G401.6 (cell line): ENCODE data around the gene LSM3.

Experiments used
- FAIRE-seq: peaks from 2 replicates; lab custom pipeline; 2012; peaks lifted over from hg19 to GRCh38; lab: Jason Lieb, UNC

LSM3 gene

DNA sequence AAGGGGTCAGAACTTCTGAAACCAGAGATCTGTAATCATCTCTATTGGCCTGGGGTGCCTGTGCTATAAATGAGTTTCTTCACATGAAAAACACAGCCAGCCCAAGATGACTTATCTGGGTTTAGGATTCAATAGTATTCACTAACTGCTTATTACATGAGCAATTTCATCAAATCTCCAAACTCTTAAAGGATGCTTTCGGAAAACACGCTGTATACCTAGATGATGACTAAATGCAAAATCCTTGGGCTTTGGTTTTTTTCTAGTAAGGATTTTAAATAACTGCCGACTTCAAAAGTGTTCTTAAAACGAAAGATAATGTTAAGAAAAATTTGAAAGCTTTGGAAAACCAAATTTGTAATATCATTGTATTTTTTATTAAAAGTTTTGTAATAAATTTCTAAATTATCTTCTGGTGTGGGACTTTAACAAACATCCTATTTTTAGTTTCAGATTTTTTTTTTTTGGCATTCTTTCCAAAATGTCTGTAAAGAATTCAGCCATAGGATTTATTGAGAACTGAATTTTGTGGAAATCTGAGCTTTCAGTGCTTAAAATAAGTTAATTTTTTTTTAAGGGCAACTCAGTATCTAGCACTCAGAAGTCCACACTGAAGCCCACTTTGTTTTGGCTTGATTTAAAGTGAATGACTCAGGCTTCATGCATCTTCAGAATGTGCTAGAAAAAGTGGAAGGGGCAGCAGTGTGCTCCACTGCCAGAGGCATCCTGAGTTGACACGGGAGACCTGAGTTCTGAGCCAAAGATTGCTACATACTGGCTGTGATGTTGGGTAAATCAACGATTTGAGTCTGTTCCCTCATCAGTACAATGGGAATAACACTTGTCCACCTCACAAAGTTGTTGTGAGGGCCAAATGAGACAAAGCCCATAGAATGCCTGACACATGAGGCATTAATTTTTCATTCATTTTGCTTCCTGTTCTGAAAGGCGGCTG, 35.1 kb upstream of the LSM3 start:
- FAIRE-seq = peak; percentile 76

DNA sequence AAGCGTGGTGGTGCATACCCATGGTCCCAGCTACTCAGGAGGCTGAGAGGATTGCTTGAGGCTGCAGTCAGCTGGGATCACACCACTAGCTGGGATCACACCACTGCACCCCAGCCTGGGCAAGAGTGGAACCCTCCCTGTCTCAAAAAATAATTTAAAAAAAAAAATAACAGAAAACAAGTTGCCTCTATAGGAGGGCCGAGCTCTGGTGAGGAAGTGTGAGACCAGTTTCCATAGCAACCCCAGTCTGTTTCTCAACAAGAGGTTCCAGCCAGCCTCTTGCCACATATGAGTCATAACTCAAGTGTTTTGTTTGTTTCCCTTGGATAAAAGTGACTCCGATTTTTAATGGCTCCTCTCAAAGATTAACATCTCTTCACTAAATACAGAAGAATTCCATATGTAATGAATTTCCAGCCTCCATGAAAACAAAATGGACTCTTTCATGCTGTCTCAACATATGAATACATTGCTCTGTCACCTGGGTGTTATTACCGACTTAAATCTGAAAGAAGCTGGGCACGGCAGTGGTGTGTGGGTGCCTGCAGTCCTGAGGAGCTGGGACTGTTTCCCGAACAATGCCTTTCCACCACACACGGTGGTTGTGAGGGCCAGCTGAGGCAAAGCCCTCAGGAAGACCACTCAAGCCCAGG, 34.1 kb upstream of the LSM3 start:
- peak; percentile 97 for FAIRE-seq

DNA sequence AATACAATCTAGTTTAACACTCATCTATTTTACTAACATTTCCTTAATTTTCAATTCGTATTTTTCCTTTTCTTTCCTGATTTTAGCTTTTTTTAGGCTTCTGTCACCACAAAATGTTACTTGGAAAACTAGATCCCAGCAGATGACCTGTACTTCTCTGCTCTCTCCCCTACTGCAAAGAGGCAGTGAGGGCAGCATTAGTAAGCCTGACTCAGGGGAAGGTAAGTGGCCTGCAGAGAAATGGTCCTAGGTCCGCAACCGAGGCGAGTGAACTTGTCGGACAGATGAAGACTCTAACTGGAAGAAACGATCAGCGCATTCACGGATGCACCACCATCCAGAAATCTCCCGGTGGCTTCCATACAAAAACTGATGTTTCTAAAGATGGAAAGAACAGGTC, 33.4 kb upstream of the LSM3 start:
- peak; percentile 31 for FAIRE-seq

GRCh38 chr3:14145670-14146380, 32.8 kb upstream of the LSM3 start:
- no peak for FAIRE-seq

- FAIRE-seq = no peak
Observed at GRCh38 chr3:14146381-14147065, 32.1 kb upstream of the LSM3 start.

- no peak for FAIRE-seq
Observed at GRCh38 chr3:14147066-14147435, 31.6 kb upstream of the LSM3 start.

DNA sequence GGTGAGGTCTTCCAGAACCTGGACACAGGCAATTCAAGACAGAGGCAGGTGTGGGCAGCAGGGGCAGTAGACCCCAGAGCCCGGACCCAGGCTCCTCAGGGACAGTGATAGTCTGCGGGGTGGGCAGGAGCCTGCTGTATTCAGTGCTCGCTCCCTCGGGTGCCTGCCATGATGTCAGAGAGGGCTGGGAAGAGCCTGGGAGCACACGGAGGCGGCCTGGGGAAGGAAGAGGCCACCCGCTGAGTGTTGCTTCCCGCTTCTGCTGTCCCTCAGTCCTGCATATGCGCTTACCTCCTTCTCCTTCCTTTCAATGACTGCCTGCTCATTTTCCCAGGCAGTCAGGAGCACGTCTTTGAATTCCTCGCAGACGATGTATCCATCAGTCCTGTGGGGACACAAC, 31.0 kb upstream of the LSM3 start:
- FAIRE-seq = no peak

DNA sequence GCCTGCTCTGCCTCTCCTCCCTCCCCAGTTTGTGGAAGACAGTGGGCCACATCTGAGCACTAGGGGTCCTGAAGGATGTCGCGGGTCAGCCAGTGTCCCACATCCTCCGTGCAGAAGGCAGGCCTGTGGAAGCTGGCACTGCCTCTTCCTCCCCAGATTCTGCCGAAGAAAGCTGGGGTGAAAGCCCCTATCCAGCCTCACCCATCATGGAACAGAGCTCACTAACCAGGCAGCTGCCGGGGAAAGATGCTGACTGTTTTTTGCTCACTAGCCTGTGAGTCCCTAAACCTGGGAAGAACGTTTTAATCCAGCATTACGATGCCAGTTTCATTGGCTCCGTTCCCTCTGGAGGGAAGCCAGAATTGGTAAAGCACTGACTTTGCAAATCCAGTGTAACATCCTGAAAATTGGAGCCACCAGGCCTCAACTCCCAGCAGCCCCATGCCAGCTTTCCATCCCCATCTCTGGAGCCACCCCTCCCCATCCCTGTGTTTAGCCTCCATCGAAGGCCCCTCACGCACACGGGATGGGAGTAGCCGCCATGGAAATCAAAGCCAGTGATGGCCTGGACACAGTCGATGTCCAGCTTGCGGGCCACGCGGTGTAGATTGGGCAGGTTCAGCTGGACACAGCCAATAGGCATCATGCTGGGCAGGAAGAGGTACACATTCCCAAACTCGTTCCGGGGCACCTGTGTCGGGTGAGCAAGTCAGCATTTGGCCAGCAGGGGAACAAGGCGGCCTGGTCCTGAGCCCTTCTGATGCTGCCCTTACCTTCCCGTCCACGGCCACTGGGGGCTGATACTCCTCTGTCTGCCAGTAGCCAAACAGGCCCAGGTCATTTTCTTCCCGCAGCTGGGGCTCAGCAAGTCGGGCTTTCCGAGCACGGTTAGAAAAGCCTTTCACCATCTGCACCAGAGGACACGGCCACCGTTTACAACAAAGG, 30.3 kb upstream of the LSM3 start:
- FAIRE-seq = no peak

- FAIRE-seq = no peak
Observed at GRCh38 chr3:14150078-14150477, 28.5 kb upstream of the LSM3 start.

- FAIRE-seq = no peak
Observed at GRCh38 chr3:14150491-14151230, 28.0 kb upstream of the LSM3 start.

- no peak for FAIRE-seq
Observed at GRCh38 chr3:14151471-14152083, 27.0 kb upstream of the LSM3 start.

DNA sequence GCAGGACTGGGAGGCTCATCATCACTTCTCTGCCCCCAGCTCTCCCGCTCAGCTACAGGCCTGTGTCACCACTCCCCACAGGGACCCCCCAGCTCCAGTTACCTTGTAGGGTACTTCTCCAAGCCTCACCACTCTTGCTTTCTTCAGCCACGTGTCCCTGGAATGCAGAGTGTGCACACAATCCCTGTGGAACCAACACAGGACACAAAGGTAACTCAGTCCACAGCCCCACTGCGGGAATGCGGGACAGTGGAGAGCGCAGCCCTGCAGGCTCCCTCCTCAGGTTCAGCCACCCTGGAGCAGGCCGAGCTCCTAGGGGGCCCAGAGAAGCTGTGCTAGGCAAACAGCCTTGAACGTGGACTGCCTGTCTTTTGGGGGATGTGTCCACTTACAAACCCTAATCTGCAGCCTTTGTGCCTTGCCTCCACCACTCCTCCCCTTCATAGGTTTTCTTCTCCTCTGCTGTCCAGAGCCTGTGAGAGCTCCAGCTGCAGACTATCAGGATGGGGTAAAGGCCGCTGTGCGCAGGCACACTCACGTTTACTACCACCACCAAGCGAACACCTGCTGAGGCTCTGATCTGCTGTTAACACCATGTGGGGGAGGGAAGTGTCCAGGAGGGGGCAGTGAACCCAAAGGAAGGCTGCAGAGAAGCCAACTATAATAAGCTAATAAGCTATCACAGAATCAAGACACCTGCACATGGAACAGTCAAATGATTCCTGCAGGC, 26.2 kb upstream of the LSM3 start:
- FAIRE-seq = no peak

- no peak for FAIRE-seq
Observed at GRCh38 chr3:14152963-14153355, 25.7 kb upstream of the LSM3 start.

- FAIRE-seq = no peak
Observed at GRCh38 chr3:14153663-14154062, 25.0 kb upstream of the LSM3 start.

DNA sequence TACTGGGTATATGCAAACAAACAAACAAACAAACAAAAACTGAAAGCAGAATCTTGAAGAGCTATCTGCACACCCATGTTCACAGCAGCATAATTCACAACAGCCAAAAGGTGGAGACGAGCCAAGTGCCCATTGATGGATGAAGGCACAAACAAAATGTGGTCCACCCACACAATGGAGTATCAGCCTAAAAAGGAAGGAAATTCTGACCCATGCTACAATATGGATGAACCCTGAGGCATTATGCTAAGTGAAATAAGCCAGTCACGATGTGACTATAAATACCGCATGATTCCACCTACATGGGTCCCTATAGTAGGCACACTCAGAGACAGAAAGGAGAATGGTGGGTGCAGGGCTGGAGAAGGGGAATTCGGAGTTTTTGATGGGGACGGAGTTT, 24.3 kb upstream of the LSM3 start:
- no peak for FAIRE-seq

DNA sequence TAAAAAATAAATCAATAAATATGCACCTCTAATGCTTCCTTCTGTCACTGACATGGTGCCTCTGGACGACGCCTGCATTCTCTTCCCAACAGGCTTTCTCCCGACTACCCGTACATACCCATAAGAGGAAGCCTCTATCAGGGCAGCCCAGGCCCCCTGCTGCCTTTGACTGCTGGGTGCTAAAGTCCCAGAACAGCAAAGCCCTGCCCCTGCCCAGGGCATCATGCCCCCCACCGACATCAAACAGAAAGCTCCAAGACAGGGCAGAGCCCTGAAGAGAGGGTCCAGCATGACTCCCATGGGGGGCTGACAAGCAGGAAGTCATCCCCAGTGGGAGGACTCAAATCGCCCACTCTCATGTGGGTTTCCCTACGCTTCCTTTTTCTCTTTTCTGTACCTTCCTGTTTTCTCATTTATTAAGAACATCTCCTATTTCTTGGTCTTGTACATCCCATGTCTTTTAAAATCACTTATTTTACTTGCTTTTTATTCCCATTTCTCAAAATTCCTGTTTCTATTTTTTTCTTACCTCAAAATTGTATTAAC, 23.6 kb upstream of the LSM3 start:
- no peak for FAIRE-seq

DNA sequence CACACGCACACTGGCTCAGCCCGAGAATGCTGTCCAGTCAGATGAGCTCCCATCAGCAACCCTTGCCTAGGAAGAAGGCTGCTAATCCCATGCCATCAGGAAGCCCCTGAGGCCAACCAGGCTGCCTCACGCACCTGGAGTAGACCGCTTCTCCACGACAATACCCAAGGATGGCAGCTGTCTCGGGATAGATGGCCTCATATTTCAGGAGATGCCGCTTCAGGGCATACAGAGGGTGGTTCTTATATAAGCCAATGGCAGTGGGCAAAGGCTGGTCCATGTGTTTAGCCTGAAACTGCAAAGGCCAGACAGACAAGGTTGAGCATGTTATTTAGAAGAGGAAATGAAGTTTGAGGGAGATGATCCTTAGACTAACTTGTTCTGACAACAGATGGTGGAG, 22.4 kb upstream of the LSM3 start:
- FAIRE-seq = no peak

- no peak for FAIRE-seq
Observed at GRCh38 chr3:14156843-14157561, 21.6 kb upstream of the LSM3 start.

GRCh38 chr3:14157951-14158350, 20.7 kb upstream of the LSM3 start:
- no peak for FAIRE-seq
